ENCODE measurements around the gene PLEKHH2.

The PLEKHH2 gene

DNA sequence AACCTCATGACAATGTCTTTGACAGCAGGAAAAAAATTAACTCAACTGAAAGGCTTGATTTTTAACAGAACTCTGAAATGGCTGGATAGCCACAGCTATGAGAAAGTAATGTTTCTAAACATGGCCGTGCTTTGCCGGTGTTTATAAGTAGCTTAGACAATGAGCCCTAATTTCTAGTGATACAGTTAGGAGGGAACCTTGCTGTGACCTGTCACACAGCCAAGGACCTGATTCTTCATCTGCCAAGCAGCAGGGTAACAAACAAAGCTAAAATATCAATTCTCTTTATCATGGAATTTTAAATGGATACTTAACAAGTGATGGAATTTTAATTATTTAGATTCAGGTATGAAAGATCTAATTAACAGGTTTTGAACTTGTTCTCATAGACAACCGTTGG lies 112.5 kb downstream of the PLEKHH2 start:
- no peak overlapping the region for H3K27ac ChIP-seq
- no peak overlapping the region for H3K4me3 ChIP-seq

GRCh38 chr2:43751476-43751990 lies 114.5 kb downstream of the PLEKHH2 start:
- Histone ChIP-seq H3K27ac (no peak overlapping the region), H3K4me3 (no peak overlapping the region)

GRCh38 chr2:43752302-43752701 lies 115.2 kb downstream of the PLEKHH2 start:
- Histone ChIP-seq H3K4me3 (no peak overlapping the region), H3K27ac (no peak overlapping the region)

DNA sequence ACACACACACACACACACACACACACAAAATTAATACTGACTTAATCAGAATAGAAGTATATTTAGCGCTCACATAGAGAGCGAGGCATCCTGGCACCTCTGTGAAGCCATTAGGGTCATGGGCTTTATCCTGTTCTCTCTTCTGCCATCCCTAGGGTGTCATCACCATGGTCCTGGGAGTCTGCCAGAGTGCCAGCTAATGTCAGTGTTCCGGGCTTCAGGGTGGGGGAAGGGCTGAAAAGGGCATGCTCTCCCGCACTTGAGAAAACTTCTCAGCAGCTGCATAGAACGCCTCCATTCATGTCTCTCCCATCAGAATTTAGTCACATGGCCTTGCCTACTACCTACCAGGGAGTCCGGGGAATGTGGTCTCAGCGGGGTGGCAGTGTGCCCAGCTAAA lies 117.1 kb downstream of the PLEKHH2 start:
- Histone ChIP-seq H3K4me3 (no peak overlapping the region), H3K27ac (no peak overlapping the region)

DNA sequence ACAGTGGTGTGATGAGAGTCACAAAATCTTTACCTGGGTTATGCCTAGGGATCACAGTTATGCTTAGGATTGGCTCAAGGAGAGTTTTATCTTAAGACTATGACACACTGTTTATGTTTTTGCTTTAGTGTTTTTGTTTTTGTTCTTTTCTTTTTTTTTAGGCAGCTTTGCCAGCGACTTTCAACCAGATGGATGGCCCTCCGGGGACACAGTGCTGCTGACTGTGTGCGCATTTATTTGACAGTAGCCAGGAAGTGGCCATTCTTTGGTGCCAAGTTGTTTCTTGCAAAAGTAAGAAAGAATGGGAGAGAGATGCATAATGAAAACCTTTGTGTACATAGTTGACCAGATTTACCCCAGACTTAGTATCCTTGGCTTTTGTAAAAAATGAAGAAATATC lies 121.7 kb downstream of the PLEKHH2 start:
- Histone ChIP-seq H3K4me3 (no peak overlapping the region), H3K27ac (peak overlapping the region in 14 of 21 experiments; percentile 6 to 73 (median 48))

DNA sequence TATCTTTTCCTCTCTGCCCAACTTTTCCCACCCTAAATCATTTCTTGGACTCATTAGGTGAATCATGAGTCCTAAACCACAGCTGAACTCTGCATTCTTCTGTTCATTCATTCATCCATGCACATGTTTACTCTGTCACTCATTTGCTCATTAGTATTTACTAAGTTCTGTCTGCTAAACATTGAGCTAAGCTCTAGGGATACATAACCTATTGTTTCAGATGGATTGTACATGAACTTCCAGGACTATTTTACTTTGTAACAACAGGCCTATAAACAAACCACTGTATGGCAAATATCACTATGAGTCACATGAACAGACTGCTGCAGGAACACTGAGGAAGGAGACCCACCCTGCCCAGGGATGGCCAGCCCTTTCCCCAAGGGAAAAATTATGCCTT lies 122.1 kb downstream of the PLEKHH2 start:
- no peak overlapping the region for H3K4me3 ChIP-seq
- H3K27ac ChIP-seq: peak overlapping the region in 12 of 21 experiments; percentile 6 to 73 (median 44)

DNA sequence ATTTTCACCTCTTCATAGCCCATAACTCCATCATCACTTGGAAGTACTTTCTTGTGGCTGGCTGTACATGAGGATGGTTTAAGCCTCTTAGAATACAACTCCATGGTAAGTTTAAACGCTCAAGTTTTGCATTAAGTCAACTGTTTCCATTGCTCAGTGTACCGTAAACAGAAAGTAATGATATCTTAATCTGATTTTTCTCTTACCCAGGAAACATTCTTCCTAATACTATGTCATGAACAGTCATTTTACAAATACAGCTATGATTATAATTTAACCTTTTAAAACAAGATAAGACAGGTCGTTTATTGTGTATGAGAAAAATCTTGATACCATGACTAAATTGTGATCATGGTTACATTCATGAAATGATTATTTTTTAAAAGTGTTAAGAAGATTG lies 125.2 kb downstream of the PLEKHH2 start:
- no peak overlapping the region for H3K4me3 ChIP-seq
- no peak overlapping the region for H3K27ac ChIP-seq

DNA sequence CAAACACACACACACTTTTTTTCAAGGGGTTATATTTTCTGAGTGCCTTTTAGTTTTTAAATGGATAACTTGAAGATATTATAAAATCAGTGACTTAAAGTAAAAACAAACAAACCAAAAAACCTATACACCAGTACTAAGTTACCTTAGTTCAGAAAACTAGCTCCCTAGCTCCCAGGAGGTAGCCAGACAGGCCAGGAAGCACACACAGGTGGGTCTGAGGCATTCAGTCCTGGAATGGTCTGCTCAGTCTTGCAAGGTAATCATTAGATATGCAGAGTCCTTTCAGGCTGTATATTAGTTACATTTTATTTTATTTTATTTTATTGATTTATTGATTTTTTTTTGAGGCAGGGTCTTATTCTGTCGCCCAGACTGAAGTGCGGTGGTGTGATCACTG lies 126.0 kb downstream of the PLEKHH2 start:
- no peak overlapping the region for H3K27ac ChIP-seq
- no peak overlapping the region for H3K4me3 ChIP-seq

- peak overlapping the region in 7 of 21 experiments; percentile 6 to 76 (median 60) for H3K27ac ChIP-seq
- no peak overlapping the region for H3K4me3 ChIP-seq
These were observed 127.1 kb downstream of the PLEKHH2 start for GRCh38 chr2:43764086-43764705.

DNA sequence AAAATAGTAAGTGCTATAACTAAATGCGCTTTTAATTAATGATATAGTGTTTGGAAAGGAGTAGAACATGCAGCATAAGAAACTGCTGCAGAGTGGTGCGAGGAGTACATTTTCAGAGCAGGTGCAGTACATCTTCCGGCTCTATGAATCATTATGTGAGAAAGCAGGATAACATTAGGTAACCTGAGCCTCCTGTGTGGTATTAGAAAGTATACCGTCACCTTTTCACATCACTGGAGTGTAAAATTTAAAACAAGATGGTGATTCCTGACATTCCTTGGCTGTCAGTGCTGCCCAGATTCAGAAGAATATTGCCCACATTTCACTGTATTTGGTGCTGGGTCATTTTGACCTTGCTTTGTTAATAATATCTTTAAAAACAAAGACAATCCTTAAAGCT lies 128.9 kb downstream of the PLEKHH2 start:
- H3K27ac ChIP-seq: peak overlapping the region in 2 of 21 experiments; percentile 47 to 76

DNA sequence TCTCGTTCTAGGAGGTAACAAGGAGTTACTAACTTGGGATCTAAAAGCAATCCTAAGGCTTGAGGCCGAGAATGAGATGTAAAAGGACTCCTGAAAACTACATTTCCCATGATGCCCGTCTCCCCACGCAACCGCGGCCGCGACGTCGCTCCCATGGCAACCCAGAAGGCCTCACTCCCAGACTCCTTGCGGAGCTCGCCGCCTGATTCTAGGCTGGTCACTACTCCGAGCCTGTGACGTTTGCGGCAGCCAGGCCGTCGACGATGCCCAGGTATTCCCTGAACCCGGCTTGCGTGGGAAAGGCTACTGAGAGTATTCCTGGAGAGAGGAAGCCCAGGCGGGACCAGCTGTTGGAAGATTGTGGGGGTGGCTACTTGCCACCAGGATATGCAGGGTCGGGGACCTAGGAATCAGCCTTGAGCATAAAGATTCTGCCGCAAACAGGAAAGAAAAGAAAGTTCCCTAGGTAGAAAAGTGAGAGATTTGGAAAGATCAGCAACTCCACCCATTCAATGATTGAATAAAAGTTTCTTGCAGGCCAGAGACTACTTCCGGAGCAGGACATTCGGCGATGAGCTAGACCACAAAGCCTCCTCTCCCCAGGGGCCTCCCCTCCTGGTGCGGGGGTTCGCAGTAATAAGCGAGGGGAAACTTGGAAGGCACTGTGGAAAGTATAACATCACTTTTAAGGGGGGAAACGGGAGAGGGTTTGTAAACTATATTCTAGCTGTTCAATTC lies 137.0 kb downstream of the PLEKHH2 start, which contains the start of gene DYNC2LI1:
Gene DYNC2LI1, plus strand, starts transcription at position 164 of the 738 bp plus-strand sequence. Its CDS starts 100 bp downstream, at position 264.
- H3K27ac ChIP-seq: peak within 1 kb of the TSS in 20 of 21 experiments; percentile 20 to 92 (median 81)
- peak within 1 kb of the TSS; percentile 50 to 80 (median 65) for H3K4me3 ChIP-seq

More for the DNA sequence above, 128.9 kb downstream of the PLEKHH2 start:
- no peak overlapping the region for H3K4me3 ChIP-seq

GRCh38 chr2:43774617-43775016 lies 137.6 kb downstream of the PLEKHH2 start:
- peak overlapping the region in 20 of 21 experiments; percentile 20 to 92 (median 81) for H3K27ac ChIP-seq

DNA sequence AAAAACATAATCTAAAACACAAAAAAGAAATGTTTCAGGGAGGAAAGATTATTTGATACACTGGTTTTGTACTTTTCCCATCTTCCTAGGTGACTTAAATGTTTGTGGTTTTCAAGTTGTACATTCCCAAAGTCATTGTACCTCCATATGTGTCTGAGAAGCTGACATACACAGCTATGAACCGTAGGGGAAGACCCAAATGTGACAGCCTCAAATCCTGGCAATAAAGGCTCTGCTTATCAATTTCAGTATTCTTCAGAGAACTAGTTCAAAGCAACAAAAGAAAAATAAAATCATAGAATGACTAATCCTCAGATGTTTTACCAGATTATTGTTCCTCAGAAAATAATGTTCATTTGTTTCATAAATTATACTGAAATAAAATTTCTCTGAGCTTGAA lies 139.3 kb downstream of the PLEKHH2 start:
- Histone ChIP-seq H3K4me3 (no peak overlapping the region), H3K27ac (no peak overlapping the region)

More at GRCh38 chr2:43774617-43775016, 137.6 kb downstream of the PLEKHH2 start:
- peak overlapping the region; percentile 50 to 80 (median 65) for H3K4me3 ChIP-seq

DNA sequence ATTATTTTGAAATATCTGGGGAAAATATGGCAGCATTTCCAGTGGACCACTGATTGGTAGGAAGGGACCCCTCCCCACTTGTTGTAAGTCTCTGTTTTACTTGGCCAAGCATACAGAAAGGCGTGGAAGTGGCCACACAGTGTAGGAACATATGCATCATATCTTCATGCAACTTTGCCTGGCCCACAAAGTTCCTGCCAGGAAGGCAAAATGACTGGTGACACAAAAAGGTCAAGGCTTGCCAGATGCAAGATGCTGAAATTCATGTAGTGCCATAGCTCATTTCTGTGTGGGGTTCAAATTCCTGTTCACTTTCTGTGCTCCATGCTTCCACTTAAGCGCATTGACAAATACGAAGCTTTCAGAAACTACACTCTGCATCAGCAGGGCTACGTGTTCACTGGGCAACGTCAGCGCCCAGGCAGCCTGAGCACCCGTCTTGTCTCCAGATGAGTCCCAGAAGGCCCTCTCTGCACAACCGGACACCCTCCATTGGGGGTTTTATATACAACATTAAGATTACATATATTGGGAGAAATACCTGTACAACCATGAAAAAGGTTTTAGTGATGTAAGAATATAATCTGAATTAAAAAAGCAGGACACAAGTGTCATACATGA lies 140.4 kb downstream of the PLEKHH2 start:
- Histone ChIP-seq H3K27ac (no peak overlapping the region), H3K4me3 (no peak overlapping the region)

- H3K27ac ChIP-seq: no peak overlapping the region
- H3K4me3 ChIP-seq: no peak overlapping the region
These were observed 141.2 kb downstream of the PLEKHH2 start for GRCh38 chr2:43778233-43778632.

GRCh38 chr2:43787895-43788294 lies 150.8 kb downstream of the PLEKHH2 start:
- peak overlapping the region in 2 of 21 experiments; percentile 29 to 43 for H3K27ac ChIP-seq
- H3K4me3 ChIP-seq: no peak overlapping the region

GRCh38 chr2:43788646-43789045 lies 151.6 kb downstream of the PLEKHH2 start:
- Histone ChIP-seq H3K4me3 (no peak overlapping the region), H3K27ac (peak overlapping the region in 5 of 21 experiments; percentile 13 to 44 (median 29))

GRCh38 chr2:43790147-43790546 lies 153.1 kb downstream of the PLEKHH2 start:
- Histone ChIP-seq H3K27ac (peak overlapping the region in 4 of 21 experiments; percentile 11 to 74 (median 44)), H3K4me3 (no peak overlapping the region)

- Histone ChIP-seq H3K4me3 (no peak overlapping the region), H3K27ac (peak overlapping the region in 5 of 21 experiments; percentile 16 to 74 (median 31))
These were observed 154.1 kb downstream of the PLEKHH2 start for GRCh38 chr2:43791035-43791765.

- H3K4me3 ChIP-seq: no peak overlapping the region
These were observed 155.6 kb downstream of the PLEKHH2 start for GRCh38 chr2:43792653-43793052.

More at GRCh38 chr2:43792653-43793052, 155.6 kb downstream of the PLEKHH2 start:
- H3K27ac ChIP-seq: no peak overlapping the region

Data from skin epidermis (tissue), 12 donors.